Umbilical cord (tissue), 2 donors: ENCODE results near the gene ADRA2A. TPM values are rescaled to one million over a fixed set of nuclear protein-coding genes. Genes with fewer than 3 reads are reported as not detected.

ENCODE experiments used
- DNase-seq: peaks from one replicate; pipeline ENCODE4 v3.0.0-alpha.2; 2015; ENCODE audit warnings: low spot score
- total RNA-seq: library from RNA; depleted of rRNA; stranded (reverse); fragments of >200 nt; gene quantifications from one replicate; pipeline ENCODE4 v1.2.3, GENCODE V29; 2014; ENCODE audit warnings: low replicate concordance; ENCODE audit not compliant: insufficient read depth

Gene ADRA2A
- total RNA-seq, 1 donor from 2014 or later = 0.24 TPM

GRCh38 chr10:111109501-111110242 is 32.8 kb downstream of the ADRA2A start:
- DNase-seq = no peak

- DNase-seq = no peak
Observed at GRCh38 chr10:111110771-111111170, 33.9 kb downstream of the ADRA2A start.

GRCh38 chr10:111112333-111112732 is 35.5 kb downstream of the ADRA2A start:
- no peak for DNase-seq

GRCh38 chr10:111113238-111113960 is 36.6 kb downstream of the ADRA2A start:
- DNase-seq = no peak

- no peak for DNase-seq
Observed at GRCh38 chr10:111113961-111114757, 37.3 kb downstream of the ADRA2A start.

GRCh38 chr10:111114758-111115500 is 38.1 kb downstream of the ADRA2A start:
- no peak for DNase-seq

- no peak for DNase-seq
Observed at GRCh38 chr10:111116211-111116610, 39.4 kb downstream of the ADRA2A start.

GRCh38 chr10:111116762-111117445 is 40.1 kb downstream of the ADRA2A start:
- DNase-seq = no peak

- DNase-seq = no peak
Observed at GRCh38 chr10:111117528-111118277, 40.9 kb downstream of the ADRA2A start.

GRCh38 chr10:111118758-111119157 is 41.9 kb downstream of the ADRA2A start:
- no peak for DNase-seq

GRCh38 chr10:111119637-111120036 is 42.8 kb downstream of the ADRA2A start:
- no peak for DNase-seq

GRCh38 chr10:111122127-111122526 is 45.3 kb downstream of the ADRA2A start:
- DNase-seq = no peak

- no peak for DNase-seq
Observed at GRCh38 chr10:111123883-111124282, 47.1 kb downstream of the ADRA2A start.

- no peak for DNase-seq
Observed at GRCh38 chr10:111125102-111125501, 48.3 kb downstream of the ADRA2A start.

- no peak for DNase-seq
Observed at GRCh38 chr10:111126077-111126476, 49.2 kb downstream of the ADRA2A start.

- no peak for DNase-seq
Observed at GRCh38 chr10:111127081-111127848, 50.4 kb downstream of the ADRA2A start.

GRCh38 chr10:111128331-111129180 is 51.7 kb downstream of the ADRA2A start:
- peak; percentile 37 for DNase-seq

GRCh38 chr10:111129363-111129762 is 52.5 kb downstream of the ADRA2A start:
- DNase-seq = no peak
